ENCODE measurements around the gene RBP4. TPM values are rescaled to one million over a fixed set of nuclear protein-coding genes. Genes with fewer than 3 reads are reported as not detected.

Gene RBP4
- polyA plus RNA-seq, 1 of the 3 experiments (the other 2 are of a cell fraction): not detected

DNA sequence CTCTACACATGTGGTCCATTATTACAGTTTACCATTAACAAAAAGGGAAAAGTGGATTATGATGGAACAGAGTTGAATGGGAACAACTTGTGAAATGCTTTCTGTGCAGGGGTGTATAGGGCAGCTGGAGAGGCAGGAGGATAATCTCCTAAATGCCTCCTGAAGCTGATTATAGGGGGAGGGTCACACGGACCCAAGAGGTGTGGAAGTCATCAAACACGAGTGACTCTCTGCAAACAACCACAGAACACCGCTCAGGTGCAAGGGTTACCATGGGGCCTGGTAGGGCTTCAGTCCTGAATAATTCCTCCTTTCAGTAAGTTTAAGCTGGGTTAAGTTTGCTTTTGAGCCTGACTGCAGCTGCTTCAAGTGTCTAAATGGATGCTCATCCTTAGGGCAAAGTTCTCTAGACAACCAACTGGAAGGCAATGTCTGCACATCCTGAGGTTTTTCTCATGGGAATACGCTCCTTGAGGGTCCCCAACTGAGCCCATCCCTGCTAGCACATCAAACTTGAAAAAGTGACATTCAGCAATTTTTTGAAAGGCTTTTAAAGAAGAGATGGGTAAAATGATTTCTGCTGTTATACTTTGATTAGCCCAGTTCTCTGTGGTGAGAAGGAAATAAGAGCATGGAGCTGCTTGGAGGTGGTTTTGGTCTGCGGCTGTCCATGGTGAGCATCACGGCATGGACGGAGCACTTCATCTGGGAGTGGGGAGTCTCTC is 13.2 kb upstream of the RBP4 start:
- H2AFZ ChIP-seq (ENCODE audit: low read depth): no peak overlapping the region
- H3F3A ChIP-seq (replicated peaks; ENCODE audit: insufficient read depth): no peaks in the 10 kb centered on the region
- TF ChIP-seq NFIC (IDR thresholded peaks at IDR 0.05; ENCODE audit: borderline replicate concordance) (no peak), RCOR1 (IDR thresholded peaks at IDR 0.05; ENCODE audit: low read length) (no peak), SMC3 (IDR thresholded peaks at IDR 0.05; ENCODE audit: low read depth, low read length) (no peak), FOXM1 (IDR thresholded peaks at IDR 0.05; ENCODE audit: low read depth) (no peak), TAF1 (IDR thresholded peaks at IDR 0.05; ENCODE audit: borderline replicate concordance, low read depth, low read length) (no peak), ELF1 (IDR thresholded peaks at IDR 0.05) (no peak)
- TF ChIP-seq, protein P1, sequence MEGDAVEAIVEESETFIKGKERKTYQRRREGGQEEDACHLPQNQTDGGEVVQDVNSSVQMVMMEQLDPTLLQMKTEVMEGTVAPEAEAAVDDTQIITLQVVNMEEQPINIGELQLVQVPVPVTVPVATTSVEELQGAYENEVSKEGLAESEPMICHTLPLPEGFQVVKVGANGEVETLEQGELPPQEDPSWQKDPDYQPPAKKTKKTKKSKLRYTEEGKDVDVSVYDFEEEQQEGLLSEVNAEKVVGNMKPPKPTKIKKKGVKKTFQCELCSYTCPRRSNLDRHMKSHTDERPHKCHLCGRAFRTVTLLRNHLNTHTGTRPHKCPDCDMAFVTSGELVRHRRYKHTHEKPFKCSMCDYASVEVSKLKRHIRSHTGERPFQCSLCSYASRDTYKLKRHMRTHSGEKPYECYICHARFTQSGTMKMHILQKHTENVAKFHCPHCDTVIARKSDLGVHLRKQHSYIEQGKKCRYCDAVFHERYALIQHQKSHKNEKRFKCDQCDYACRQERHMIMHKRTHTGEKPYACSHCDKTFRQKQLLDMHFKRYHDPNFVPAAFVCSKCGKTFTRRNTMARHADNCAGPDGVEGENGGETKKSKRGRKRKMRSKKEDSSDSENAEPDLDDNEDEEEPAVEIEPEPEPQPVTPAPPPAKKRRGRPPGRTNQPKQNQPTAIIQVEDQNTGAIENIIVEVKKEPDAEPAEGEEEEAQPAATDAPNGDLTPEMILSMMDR (IDR thresholded peaks at IDR 0.05): no peak
- TF ChIP-seq, protein P2, sequence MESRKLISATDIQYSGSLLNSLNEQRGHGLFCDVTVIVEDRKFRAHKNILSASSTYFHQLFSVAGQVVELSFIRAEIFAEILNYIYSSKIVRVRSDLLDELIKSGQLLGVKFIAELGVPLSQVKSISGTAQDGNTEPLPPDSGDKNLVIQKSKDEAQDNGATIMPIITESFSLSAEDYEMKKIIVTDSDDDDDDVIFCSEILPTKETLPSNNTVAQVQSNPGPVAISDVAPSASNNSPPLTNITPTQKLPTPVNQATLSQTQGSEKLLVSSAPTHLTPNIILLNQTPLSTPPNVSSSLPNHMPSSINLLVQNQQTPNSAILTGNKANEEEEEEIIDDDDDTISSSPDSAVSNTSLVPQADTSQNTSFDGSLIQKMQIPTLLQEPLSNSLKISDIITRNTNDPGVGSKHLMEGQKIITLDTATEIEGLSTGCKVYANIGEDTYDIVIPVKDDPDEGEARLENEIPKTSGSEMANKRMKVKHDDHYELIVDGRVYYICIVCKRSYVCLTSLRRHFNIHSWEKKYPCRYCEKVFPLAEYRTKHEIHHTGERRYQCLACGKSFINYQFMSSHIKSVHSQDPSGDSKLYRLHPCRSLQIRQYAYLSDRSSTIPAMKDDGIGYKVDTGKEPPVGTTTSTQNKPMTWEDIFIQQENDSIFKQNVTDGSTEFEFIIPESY (IDR thresholded peaks at IDR 0.05; ENCODE audit: borderline replicate concordance, low read depth): no peak
- H3K4me3 ChIP-seq (ENCODE audit: low read depth in 2 of 2, low read length in 1 of 2): no peak overlapping the region; a peak in 1 of 4 replicates
- 56% methylated on average over 7 of the region's 7 CpGs for whole genome bisulfite sequencing (ENCODE audit: low lambda C conversion rate)
- no peaks in the 10 kb centered on the region for H3K9me2 ChIP-seq
- H3K27me3 ChIP-seq (ENCODE audit: insufficient read depth): peaks cover 12% of the 10 kb centered on the region; the same call in 1 of the 2 replicates
- no peaks in the 10 kb centered on the region for H3K4me1 ChIP-seq (ENCODE audit: control insufficient read depth in 1 of 2, insufficient read depth in 2 of 2, low read depth in 1 of 2, low read length in 1 of 2)
- H3K36me3 ChIP-seq (replicated peaks in 1 of 2; ENCODE audit: control insufficient read depth in 1 of 2, insufficient read depth in 2 of 2, low read length in 1 of 2): no peaks in the 10 kb centered on the region
- H3K9ac ChIP-seq: no peak overlapping the region
- H4K20me1 ChIP-seq (ENCODE audit: insufficient read depth): no peaks in the 10 kb centered on the region
- no peak overlapping the region for H3K27ac ChIP-seq (ENCODE audit: low read depth in 2 of 2, low read length in 1 of 2)
- no peak for DNase-seq
- no peaks in the 10 kb centered on the region for H3K9me3 ChIP-seq
- ChIA-PET POLR2A (no interaction called here), CTCF (interaction anchor here (0.8 kb wide), 1 partner anchor 202 kb away, joined by 3 read pairs; no protein-coding TSS in a partner anchor)
- H3K4me2 ChIP-seq: no peak overlapping the region
- H3K79me2 ChIP-seq (ENCODE audit: insufficient read depth): no peaks in the 10 kb centered on the region

DNA sequence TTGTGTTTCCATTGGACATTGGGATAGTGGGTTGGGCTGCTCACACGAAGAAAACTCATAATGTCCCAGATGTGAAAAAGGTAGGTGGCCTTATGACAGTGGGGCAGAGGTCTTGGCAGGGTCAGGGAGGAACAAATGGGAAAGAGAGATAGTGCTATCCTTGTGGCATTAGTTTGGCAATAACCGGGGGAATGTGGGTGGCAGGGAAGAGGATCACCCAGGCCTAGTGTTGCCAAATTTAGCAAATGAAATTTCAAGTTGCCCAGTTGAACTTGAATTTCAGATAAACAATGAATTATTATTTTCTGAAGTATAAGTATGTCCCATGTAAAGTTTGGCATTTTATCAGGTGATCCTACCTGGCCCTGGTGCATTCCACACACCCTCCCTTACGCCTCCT is 12.1 kb upstream of the RBP4 start:
- Histone ChIP-seq H3K4me2 (no peak overlapping the region), H3K9ac (no peak overlapping the region), H3K4me1 (ENCODE audit: control insufficient read depth in 1 of 2, insufficient read depth in 2 of 2, low read depth in 1 of 2, low read length in 1 of 2) (no peaks in the 10 kb centered on the region), H3K4me3 (ENCODE audit: low read depth in 2 of 2, low read length in 1 of 2) (no peak overlapping the region), H3K36me3 (replicated peaks in 1 of 2; ENCODE audit: control insufficient read depth in 1 of 2, insufficient read depth in 2 of 2, low read length in 1 of 2) (no peaks in the 10 kb centered on the region), H3K27ac (ENCODE audit: low read depth in 2 of 2, low read length in 1 of 2) (no peak overlapping the region), H3K79me2 (ENCODE audit: insufficient read depth) (no peaks in the 10 kb centered on the region), H3F3A (replicated peaks; ENCODE audit: insufficient read depth) (no peaks in the 10 kb centered on the region), H4K20me1 (ENCODE audit: insufficient read depth) (no peaks in the 10 kb centered on the region), H3K9me2 (no peaks in the 10 kb centered on the region), H2AFZ (ENCODE audit: low read depth) (no peak overlapping the region), H3K9me3 (no peaks in the 10 kb centered on the region), H3K27me3 (ENCODE audit: insufficient read depth) (peaks cover 12% of the 10 kb centered on the region; the same call in 1 of the 2 replicates)
- 34% methylated on average over 3 of the region's 3 CpGs for WGBS (ENCODE audit: low lambda C conversion rate)
- POLR2A ChIA-PET: no interaction called here
- CTCF ChIA-PET: no interaction called here
- DNase-seq: no peak
- no peak for TF ChIP-seq FOXM1 (IDR thresholded peaks at IDR 0.05; ENCODE audit: low read depth)
- TF ChIP-seq SMC3 (IDR thresholded peaks at IDR 0.05; ENCODE audit: low read depth, low read length): no peak
- TF ChIP-seq, protein P3, sequence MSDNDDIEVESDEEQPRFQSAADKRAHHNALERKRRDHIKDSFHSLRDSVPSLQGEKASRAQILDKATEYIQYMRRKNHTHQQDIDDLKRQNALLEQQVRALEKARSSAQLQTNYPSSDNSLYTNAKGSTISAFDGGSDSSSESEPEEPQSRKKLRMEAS (IDR thresholded peaks at IDR 0.05; ENCODE audit: low read depth): no peak
- TF ChIP-seq GABPA (IDR thresholded peaks at IDR 0.05; ENCODE audit: low read depth): no peak
- no peak for TF ChIP-seq NRF1 (IDR thresholded peaks at IDR 0.05; ENCODE audit: low read depth, low read length)
- no peak for TF ChIP-seq CHD2 (IDR thresholded peaks at IDR 0.05; ENCODE audit: low read length, partially characterized antibody)
- TF ChIP-seq ELF1 (IDR thresholded peaks at IDR 0.05): no peak
- no peak for TF ChIP-seq YY1 (IDR thresholded peaks at IDR 0.05; ENCODE audit: low read depth)
- TF ChIP-seq NFIC (IDR thresholded peaks at IDR 0.05; ENCODE audit: borderline replicate concordance): no peak
- TF ChIP-seq RCOR1 (IDR thresholded peaks at IDR 0.05; ENCODE audit: low read length): no peak
- TF ChIP-seq TEAD4 (IDR thresholded peaks at IDR 0.05; ENCODE audit: borderline replicate concordance, insufficient read depth): no peak
- TF ChIP-seq, protein P1 (IDR thresholded peaks at IDR 0.05): no peak
- TF ChIP-seq EZH2phosphoT487 (IDR thresholded peaks at IDR 0.05; ENCODE audit: borderline replicate concordance, low read depth): no peak
- TF ChIP-seq, protein P2 (IDR thresholded peaks at IDR 0.05; ENCODE audit: borderline replicate concordance, low read depth): no peak
- TF ChIP-seq RXRA (IDR thresholded peaks at IDR 0.05; ENCODE audit: borderline replicate concordance, low read depth): no peak
- TF ChIP-seq JUND (IDR thresholded peaks at IDR 0.05): no peak
- TF ChIP-seq EP300 (IDR thresholded peaks at IDR 0.05; ENCODE audit: borderline replicate concordance in 1 of 2, low read depth in 1 of 2, low read length in 1 of 2): no peak
